Fibroblast of villous mesenchyme (primary cell): ENCODE measurements around the gene PPP2R1A. TPM values are rescaled to one million over a fixed set of nuclear protein-coding genes. Genes with fewer than 3 reads are reported as not detected.

Source experiments
- DNase-seq: peaks from one replicate; pipeline ENCODE4 v3.0.0-alpha.2; 2010; ENCODE audit warnings: low read depth
- H3K4me3 ChIP-seq: 2 replicates; pipeline ENCODE4 v1.5.1; 2011; ENCODE audit warnings: low read depth, mild to moderate bottlenecking, low read length
- total RNA-seq: library from RNA; depleted of rRNA; stranded (reverse); fragments of >200 nt; gene quantifications from 2 replicates; pipeline ENCODE4 v1.2.3, GENCODE V29; 2012
- TF ChIP-seq, protein P1 (sequence below): IDR thresholded peaks from 2 replicates; pipeline ENCODE4 v1.5.1; 2012; ENCODE audit warnings: low read depth, mild to moderate bottlenecking, low read length; ENCODE audit not compliant: insufficient read depth

PPP2R1A gene
- total RNA-seq, 1 donor = 166 TPM

- peak; percentile 53 for DNase-seq
- TF ChIP-seq, protein P1, sequence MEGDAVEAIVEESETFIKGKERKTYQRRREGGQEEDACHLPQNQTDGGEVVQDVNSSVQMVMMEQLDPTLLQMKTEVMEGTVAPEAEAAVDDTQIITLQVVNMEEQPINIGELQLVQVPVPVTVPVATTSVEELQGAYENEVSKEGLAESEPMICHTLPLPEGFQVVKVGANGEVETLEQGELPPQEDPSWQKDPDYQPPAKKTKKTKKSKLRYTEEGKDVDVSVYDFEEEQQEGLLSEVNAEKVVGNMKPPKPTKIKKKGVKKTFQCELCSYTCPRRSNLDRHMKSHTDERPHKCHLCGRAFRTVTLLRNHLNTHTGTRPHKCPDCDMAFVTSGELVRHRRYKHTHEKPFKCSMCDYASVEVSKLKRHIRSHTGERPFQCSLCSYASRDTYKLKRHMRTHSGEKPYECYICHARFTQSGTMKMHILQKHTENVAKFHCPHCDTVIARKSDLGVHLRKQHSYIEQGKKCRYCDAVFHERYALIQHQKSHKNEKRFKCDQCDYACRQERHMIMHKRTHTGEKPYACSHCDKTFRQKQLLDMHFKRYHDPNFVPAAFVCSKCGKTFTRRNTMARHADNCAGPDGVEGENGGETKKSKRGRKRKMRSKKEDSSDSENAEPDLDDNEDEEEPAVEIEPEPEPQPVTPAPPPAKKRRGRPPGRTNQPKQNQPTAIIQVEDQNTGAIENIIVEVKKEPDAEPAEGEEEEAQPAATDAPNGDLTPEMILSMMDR = no peak
- peak overlapping the region; percentile 94 for H3K4me3 ChIP-seq
These were observed 838 bp downstream of the PPP2R1A start for GRCh38 chr19:52190487-52191293.

DNA sequence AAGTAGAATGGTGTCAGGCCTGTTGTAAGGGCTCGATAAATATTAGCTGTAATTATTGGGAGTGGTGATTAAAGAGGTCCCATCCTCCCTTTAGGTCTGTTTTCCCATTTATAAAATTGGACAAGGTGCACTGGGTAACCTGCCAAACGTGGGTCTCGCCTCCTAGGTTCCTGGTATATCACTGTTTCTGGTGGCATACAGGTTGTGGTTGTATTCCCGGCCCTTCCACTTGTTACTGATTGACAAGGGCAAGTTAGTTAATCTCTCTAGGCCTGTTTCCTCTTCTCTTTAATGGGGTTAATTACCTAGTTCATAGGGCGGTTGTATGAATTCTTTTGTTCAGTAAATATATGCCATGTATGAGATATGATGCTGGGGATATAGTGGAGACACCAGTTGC, 1.5 kb downstream of the PPP2R1A start:
- no peak for DNase-seq
- TF ChIP-seq, protein P1 = no peak
- H3K4me3 ChIP-seq = peak overlapping the region; percentile 94

DNA sequence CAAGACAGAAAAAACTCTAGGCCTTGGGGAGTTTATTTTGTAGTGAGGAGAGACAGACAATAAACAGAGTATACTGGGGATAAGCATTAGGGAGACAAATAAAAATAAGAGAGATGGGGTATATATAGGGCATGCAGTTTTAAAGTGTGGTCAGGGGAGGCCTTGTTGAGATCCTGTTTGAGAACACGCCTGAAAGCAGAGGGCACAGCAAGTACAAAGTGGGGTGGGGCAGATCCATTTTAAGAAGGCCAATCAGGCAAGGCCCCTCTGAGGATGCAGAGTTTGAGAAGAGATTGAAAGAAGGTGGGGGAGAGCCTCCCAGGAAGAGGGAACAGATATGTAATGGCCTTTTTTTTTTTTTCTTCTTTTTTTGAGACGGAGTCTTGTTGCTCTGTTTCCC, 2.1 kb downstream of the PPP2R1A start:
- TF ChIP-seq, protein P1 = no peak
- no peak overlapping the region for H3K4me3 ChIP-seq
- no peak for DNase-seq

DNA sequence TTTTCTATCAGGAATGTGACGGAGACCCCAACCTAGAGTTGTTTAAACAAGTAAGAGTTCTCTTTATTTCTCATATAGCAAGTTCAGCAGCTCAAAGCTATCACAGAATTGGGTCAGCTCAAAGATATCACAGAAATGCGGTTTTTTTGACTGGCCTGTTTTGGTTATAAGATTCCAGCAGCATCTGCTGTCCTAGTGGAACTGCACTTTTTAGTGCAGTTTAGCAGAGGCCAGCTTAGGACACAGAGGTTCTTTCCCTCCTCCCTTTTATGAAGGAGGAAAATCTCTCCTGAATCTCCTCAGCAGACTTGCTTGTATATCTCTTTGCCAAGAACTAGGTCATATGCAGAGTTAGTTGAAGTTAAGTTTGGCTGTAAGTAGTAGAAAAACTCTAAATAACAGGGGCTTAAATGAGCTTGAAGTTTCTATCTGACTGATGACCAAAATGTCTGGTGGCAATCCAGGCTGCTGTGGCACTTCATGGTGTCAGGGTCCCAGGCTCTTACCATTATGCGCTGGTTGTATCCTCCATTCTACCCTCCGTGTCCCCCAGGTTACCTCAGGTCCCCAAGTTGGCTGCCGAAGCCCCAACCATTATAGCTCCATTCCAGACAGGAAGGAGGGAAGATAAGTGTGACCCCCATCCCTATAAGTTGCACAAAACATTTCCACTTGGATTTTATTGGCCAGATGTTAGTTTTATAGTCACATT, 6.6 kb downstream of the PPP2R1A start:
- TF ChIP-seq, protein P1 = no peak
- no peak overlapping the region for H3K4me3 ChIP-seq
- peak; percentile 75 for DNase-seq

- H3K4me3 ChIP-seq = no peak overlapping the region
- no peak for DNase-seq
- TF ChIP-seq, protein P1 = no peak
These were observed 8.1 kb downstream of the PPP2R1A start for GRCh38 chr19:52197964-52198363.

- no peak overlapping the region for H3K4me3 ChIP-seq
- TF ChIP-seq, protein P1 = no peak
- DNase-seq = no peak
These were observed 8.8 kb downstream of the PPP2R1A start for GRCh38 chr19:52198678-52199077.
